SJSA1 (cell line): Measurements from ENCODE around the gene GRHL1. TPM values are rescaled to one million over a fixed set of nuclear protein-coding genes. Genes with fewer than 3 reads are reported as not detected.
"Not testable (repeated sequence)": the region's sequence is repeated elsewhere in the genome, so short reads cannot be mapped to it uniquely, and the experiment has no call there.

Experiments
- DNase-seq, 2 experiments: peaks; one replicate each; pipeline ENCODE4 v3.0.0-alpha.2; 2015 to 2020; ENCODE audit warnings: low spot score in 2 of 2, low read depth in 1 of 2
- H3K27ac ChIP-seq: fragments of 250-450 bp; sonication (Bioruptor Pico); 2 replicates; pipeline ENCODE4 v1.5.1; 2020; ENCODE audit warnings: mild to moderate bottlenecking, moderate library complexity
- H3K27me3 ChIP-seq: fragments of 250-450 bp; sonication (Bioruptor Pico); replicated peaks from 2 replicates; pipeline ENCODE4 v1.5.1; 2020; ENCODE audit warnings: mild to moderate bottlenecking, moderate library complexity
- H3K36me3 ChIP-seq: fragments of 250-450 bp; sonication (Bioruptor Pico); 2 replicates; pipeline ENCODE4 v1.5.1; 2020; ENCODE audit warnings: mild to moderate bottlenecking
- H3K4me1 ChIP-seq: fragments of 250-450 bp; sonication (Bioruptor Pico); replicated peaks from 2 replicates; pipeline ENCODE4 v1.6.1; 2021; ENCODE audit warnings: mild to moderate bottlenecking
- H3K4me3 ChIP-seq: fragments of 250-450 bp; sonication (Bioruptor Pico); 2 replicates; pipeline ENCODE4 v1.5.1; 2020; ENCODE audit warnings: mild to moderate bottlenecking
- H3K9me3 ChIP-seq: fragments of 250-450 bp; sonication (Bioruptor Pico); replicated peaks from 2 replicates; pipeline ENCODE4 v1.5.1; 2020; ENCODE audit warnings: mild to moderate bottlenecking
- total RNA-seq: library from RNA; depleted of rRNA; stranded (reverse); fragments of >200 nt; shearing (Covaris generic); gene quantifications from 2 replicates; pipeline ENCODE4 v1.2.3, GENCODE V29; 2014; rRNA removed

The GRHL1 gene, protein sequence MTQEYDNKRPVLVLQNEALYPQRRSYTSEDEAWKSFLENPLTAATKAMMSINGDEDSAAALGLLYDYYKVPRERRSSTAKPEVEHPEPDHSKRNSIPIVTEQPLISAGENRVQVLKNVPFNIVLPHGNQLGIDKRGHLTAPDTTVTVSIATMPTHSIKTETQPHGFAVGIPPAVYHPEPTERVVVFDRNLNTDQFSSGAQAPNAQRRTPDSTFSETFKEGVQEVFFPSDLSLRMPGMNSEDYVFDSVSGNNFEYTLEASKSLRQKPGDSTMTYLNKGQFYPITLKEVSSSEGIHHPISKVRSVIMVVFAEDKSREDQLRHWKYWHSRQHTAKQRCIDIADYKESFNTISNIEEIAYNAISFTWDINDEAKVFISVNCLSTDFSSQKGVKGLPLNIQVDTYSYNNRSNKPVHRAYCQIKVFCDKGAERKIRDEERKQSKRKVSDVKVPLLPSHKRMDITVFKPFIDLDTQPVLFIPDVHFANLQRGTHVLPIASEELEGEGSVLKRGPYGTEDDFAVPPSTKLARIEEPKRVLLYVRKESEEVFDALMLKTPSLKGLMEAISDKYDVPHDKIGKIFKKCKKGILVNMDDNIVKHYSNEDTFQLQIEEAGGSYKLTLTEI
- 1.3 and 2.3 TPM in 2 replicates for total RNA-seq

DNA sequence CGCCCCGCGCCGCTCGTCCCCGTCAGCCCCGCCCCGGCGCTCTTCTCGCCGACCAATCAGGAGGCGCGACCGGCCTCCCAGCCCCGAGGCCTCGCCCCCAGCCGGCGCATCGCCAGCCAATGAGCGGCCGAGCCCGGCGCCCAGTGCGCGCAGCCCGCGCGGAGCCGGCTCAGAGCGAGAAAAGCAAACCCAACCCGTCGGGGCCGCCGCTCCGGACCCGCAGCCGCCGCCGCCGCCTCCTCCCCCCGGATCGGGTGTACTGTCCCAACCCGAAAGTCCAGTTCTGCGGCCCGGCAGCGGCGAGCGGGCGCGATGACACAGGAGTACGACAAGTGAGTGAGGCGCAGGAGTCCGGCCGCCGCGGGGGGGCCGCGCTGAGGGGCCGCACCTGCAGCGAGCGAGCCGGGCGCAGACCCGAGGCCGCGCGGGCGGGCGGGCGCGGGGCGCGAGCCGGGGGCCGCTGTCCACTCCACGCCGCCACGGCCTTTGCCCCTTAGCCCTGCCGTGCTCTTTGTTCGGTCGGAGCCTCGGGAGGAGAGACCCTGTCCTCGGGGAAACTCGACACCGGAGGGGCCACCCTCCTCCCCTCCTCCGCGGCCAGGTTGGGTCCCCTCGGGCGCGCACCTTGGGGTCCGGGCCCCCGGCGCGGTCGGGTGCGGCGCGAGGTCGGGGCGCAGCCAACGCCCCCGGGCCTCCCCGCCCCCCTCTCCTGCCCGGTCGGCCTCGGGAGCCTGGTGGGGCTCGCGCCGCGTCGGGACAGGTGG is at the start of gene GRHL1:
Gene GRHL1 (plus strand): TSS at position 172 of the 764 bp plus-strand sequence. CDS start 141 bp downstream, at position 313.
- no peaks in the 10 kb centered on the region for H3K36me3 ChIP-seq
- H3K4me1 ChIP-seq: peaks cover 36% of the 10 kb centered on the region
- peak within 1 kb of the TSS; percentile 90 for H3K4me3 ChIP-seq
- H3K27me3 ChIP-seq: no peaks in the 10 kb centered on the region
- peak; percentile 87 to 91 for DNase-seq
- H3K9me3 ChIP-seq: no peaks in the 10 kb centered on the region
- H3K27ac ChIP-seq: no peak within 1 kb of the TSS

DNA sequence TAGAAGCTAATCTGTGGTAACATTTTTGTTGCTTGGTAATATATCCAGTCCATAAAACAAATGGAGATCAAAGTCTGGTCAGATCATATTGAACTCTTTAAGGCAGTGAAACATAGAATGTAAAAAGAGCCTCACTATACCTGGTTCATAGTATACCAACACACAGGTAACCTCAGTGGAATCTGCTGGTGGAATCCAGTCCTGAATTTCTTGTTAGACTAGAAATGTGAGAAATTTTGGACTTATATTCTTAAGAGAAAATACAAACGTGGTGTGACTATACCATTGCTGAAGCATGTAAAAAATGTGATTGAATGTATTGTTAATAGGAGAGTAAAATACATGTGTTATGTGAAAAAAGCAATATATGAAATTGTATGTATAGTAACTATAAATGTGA is 46.1 kb upstream of the GRHL1 start:
- Histone ChIP-seq H3K36me3 (peaks cover 20% of the 10 kb centered on the region), H3K9me3 (no peaks in the 10 kb centered on the region), H3K4me3 (no peak overlapping the region), H3K27ac (no peak overlapping the region), H3K4me1 (no peaks in the 10 kb centered on the region), H3K27me3 (no peaks in the 10 kb centered on the region)
- DNase-seq: no peak

DNA sequence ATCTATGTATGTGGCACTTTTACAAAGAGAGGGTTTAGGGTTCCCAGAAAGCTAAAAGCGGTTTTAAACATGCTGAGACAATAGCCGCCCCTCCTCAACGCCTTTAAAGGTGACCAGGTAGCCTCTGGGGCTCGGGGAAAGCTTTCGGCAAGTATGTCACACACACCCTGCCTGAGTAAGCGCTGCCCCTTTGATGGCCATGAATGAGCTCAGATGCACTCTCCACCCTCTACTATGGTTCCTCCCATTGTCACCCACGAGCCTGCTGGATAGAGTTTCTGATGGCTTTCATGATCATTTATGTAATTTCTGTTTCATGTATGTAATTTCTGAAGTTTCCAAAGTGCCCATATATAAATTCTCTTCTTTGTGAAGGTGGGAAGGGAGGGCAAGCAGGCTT is 44.1 kb upstream of the GRHL1 start:
- Histone ChIP-seq H3K4me3 (no peak overlapping the region), H3K9me3 (no peaks in the 10 kb centered on the region), H3K27ac (no peak overlapping the region), H3K4me1 (no peaks in the 10 kb centered on the region), H3K27me3 (no peaks in the 10 kb centered on the region), H3K36me3 (peaks cover 36% of the 10 kb centered on the region)
- no peak for DNase-seq

DNA sequence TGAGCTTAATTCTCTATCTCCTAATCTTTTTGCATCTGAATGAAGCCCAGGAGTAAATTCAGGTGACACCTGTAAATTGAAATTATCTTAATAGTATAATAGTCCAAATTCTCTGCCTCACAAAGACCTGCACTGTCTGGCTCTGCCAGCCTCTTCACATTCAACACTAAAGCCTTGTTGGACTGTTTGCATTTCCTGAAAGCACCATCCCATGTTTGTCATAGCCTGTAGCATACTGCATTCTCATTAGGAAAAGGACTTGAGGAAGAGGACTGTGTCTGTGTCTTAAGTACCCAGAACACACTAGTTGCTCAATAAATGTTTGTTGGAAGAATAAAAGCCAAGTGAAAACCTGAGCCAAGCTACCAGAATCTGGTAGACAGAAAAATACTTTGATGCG is 42.9 kb upstream of the GRHL1 start:
- DNase-seq: no peak
- no peaks in the 10 kb centered on the region for H3K9me3 ChIP-seq
- H3K27ac ChIP-seq: no peak overlapping the region
- H3K4me1 ChIP-seq: no peaks in the 10 kb centered on the region
- no peaks in the 10 kb centered on the region for H3K27me3 ChIP-seq
- peaks cover 47% of the 10 kb centered on the region for H3K36me3 ChIP-seq
- no peak overlapping the region for H3K4me3 ChIP-seq

DNA sequence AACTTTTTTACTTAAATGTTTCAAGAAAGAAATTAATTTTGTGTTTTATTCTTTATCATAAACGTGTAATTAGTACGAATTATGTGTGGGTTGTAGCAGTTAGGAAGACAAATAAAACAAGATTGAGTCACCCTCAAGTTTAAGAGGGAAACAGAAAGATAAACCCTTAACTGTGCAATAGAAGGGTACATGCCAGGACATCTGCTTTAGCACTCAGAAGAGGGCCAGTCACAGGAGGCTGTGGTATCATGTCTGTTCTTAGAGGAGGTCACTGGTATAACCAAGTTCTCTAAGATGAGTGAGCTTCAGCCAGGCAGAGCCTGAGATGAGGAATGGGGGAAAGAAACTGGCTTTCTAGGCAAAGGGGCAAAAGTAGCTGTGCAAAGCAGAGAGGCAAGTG is 42.4 kb upstream of the GRHL1 start:
- H3K36me3 ChIP-seq: peaks cover 49% of the 10 kb centered on the region
- H3K9me3 ChIP-seq: no peaks in the 10 kb centered on the region
- H3K4me3 ChIP-seq: no peak overlapping the region
- no peak overlapping the region for H3K27ac ChIP-seq
- no peaks in the 10 kb centered on the region for H3K4me1 ChIP-seq
- DNase-seq: no peak
- H3K27me3 ChIP-seq: no peaks in the 10 kb centered on the region

DNA sequence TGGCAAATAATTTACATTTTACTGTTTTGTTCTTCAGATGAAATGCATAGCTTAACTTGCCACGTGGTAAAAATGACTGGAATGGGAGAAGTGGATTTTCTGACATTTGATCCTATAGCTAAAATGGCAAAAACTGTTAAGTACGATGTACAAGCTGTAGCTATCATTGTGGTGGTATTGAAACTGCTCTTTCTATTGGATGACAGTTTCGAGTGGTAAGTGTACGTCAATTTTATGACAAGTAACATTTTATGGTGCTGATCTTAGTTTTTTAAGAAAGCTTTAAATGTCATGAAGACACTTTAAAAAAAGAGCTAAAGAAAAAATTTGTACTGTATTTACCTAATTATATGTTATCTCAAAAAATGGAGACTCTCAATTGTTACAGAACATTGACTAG is 40.8 kb upstream of the GRHL1 start:
- no peak for DNase-seq
- Histone ChIP-seq H3K27ac (no peak overlapping the region), H3K27me3 (no peaks in the 10 kb centered on the region), H3K9me3 (no peaks in the 10 kb centered on the region), H3K4me1 (peaks cover 5% of the 10 kb centered on the region), H3K36me3 (peaks cover 45% of the 10 kb centered on the region), H3K4me3 (no peak overlapping the region)

DNA sequence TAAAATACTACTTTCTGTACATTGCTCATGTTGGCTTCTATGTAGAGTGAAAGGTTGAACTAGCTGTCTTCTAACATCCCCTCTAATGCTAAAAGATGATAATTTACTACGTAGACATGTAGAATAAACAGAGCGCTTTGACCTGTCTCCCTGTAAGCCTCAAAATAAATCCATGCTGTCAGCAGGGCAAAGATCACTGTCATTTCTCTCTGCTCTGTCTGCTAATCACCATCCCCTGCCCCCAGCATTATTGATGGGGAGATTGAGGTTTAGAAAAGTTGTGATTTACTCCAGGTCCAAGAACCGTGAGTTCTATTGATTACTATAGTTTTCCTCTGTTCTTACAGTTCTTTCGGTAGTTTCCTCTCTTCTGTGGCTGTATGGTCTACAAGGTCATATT is 39.0 kb upstream of the GRHL1 start:
- H3K4me1 ChIP-seq: peaks cover 5% of the 10 kb centered on the region
- H3K4me3 ChIP-seq: no peak overlapping the region
- no peak for DNase-seq
- H3K27me3 ChIP-seq: no peaks in the 10 kb centered on the region
- H3K36me3 ChIP-seq: peaks cover 52% of the 10 kb centered on the region
- no peak overlapping the region for H3K27ac ChIP-seq
- no peaks in the 10 kb centered on the region for H3K9me3 ChIP-seq

DNA sequence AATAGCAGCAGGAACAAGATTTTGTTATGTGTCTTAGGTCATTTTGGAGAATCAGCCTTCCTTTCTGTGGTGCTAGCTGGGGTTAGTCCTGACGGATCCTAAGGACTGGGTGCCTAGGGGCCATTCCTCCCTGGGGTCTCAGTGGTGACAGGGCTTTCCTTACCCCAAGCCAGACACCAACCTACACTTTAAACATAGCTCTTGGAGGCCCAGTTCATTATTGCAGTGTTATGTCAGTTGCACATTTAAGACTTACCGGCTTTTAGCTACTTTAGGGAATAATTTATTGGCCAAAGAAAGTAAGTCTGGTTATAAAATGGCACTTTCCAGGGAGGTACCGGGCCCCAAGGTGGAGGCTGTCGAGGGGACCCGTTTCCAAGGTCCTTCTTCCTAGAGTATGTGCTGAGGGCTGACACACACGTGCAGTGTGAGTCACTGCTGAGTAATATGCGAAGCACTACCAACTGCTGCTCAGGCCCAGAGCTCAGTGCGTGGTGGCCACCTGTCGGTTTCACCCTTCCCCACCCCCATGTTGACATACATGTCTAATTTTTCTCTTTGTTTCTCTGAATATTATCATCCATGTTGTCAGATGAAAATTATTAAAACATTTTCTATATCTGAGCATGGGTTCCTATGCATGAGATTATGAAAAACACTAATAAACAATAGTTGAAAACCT is 37.0 kb upstream of the GRHL1 start:
- no peak overlapping the region for H3K4me3 ChIP-seq
- no peak overlapping the region for H3K27ac ChIP-seq
- peak; percentile 54 to 73 for DNase-seq
- peaks cover 5% of the 10 kb centered on the region for H3K4me1 ChIP-seq
- no peaks in the 10 kb centered on the region for H3K9me3 ChIP-seq
- H3K27me3 ChIP-seq: no peaks in the 10 kb centered on the region
- peaks cover 55% of the 10 kb centered on the region for H3K36me3 ChIP-seq

DNA sequence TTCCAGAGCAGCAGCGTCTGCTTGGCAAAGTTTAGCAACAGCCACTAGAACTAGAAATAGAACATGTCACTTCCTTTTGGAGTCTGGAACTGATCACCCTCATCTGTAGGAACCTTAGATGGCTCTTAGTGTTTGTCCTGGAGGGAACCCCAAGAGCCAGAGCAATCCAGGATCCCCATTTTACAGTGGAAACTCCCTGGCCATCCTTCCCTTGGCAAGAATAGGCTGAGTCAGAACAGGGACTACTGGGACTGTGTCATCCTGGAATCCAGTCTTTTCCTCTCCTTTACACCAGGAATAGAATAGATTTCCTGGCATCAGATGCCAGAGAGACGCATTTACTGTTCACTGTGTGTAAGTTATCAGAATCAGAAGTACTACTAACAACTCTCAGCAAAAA is 33.2 kb upstream of the GRHL1 start:
- H3K27ac ChIP-seq: no peak overlapping the region
- peaks cover 30% of the 10 kb centered on the region for H3K36me3 ChIP-seq
- no peak overlapping the region for H3K4me3 ChIP-seq

DNA sequence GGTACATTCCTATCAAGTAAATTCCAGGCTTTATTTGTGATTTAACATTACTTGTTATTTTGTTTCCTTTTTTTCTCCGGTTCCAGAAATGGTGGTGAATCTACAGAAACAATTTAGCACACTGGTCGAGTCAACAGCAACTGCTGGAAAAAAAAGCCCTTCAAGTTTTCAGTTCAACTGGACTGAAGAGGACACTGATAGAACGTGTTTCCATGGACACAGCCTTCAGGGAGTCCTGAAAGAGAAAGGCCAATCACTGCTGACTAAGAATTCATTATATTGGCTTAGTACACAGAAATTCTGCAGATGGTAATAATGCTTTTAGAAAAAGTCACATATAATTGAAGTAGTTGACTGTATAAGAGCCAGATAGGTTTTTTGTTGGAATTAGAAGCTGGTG is 32.0 kb upstream of the GRHL1 start:
- Histone ChIP-seq H3K9me3 (no peaks in the 10 kb centered on the region), H3K36me3 (peaks cover 19% of the 10 kb centered on the region), H3K27me3 (no peaks in the 10 kb centered on the region), H3K4me3 (no peak overlapping the region), H3K4me1 (peaks cover 2% of the 10 kb centered on the region), H3K27ac (no peak overlapping the region)
- DNase-seq: no peak

More for the DNA sequence above, 33.2 kb upstream of the GRHL1 start:
- H3K9me3 ChIP-seq: no peaks in the 10 kb centered on the region
- peaks cover 5% of the 10 kb centered on the region for H3K4me1 ChIP-seq
- H3K27me3 ChIP-seq: no peaks in the 10 kb centered on the region
- DNase-seq: no peak

DNA sequence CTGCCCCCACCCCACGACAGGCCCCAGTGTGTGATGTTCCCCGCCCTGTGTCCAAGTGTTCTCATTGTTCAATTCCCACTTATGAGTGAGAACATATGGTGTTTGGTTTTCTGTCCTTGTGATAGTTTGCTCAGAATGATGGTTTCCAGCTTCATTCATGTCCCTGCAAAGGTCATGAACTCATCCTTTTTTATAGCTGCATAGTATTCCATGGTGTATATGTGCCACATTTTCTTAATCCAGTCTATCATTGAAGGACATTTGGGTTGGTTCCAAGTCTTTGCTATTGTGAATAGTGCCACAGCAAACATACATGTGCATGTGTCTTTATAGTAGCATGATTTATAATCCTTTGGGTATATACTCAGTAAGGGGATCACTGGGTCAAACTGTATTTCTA is 24.5 kb upstream of the GRHL1 start:
- not testable (repeated sequence) for H3K4me3 ChIP-seq, H3K9me3 ChIP-seq, DNase-seq, H3K27me3 ChIP-seq, H3K27ac ChIP-seq, H3K36me3 ChIP-seq, H3K4me1 ChIP-seq

DNA sequence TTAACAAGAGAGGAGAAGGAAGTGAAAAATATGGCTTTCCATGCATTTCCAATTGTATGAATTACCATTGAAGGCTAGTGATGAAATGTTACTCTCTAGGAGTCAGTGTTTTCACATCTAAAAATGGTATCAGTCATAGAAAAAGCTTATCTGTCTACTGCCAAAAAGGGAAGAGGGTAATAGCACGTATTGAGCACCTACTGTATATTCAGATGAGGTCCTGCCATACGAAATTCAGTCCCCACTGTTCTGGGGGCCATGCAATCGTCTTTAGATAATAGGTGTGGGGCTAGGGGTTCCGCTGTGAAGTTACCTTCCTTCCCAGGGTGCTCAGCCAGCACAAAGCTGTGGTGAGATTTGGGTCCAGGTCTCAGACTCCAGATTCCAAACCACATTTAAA is 14.2 kb upstream of the GRHL1 start:
- no peak for DNase-seq
- H3K27ac ChIP-seq: no peak overlapping the region

DNA sequence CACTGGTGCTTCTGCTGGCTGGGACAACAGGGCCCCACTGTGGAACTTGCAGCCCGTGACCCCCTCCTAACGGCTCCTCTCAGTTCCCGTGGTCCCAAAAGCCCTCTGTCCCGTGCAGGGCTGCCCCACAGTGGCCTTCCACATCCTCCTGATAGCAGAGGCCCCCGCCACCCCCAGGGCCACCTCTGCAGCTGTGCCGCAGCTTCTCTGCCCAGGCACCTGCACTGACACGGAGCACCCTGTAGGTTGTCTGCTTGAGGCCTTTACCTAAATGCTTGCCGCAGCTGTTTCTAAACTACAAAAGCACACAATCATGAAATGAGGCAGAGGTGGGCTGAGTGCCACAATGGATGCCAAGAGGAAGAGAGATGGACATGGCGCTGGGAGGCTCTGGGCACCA is 13.5 kb upstream of the GRHL1 start:
- Histone ChIP-seq H3K9me3 (no peaks in the 10 kb centered on the region), H3K36me3 (peaks cover 8% of the 10 kb centered on the region), H3K27me3 (no peaks in the 10 kb centered on the region), H3K4me3 (no peak overlapping the region), H3K4me1 (peaks cover 14% of the 10 kb centered on the region), H3K27ac (no peak overlapping the region)
- no peak for DNase-seq

More for the DNA sequence above, 14.2 kb upstream of the GRHL1 start:
- Histone ChIP-seq H3K4me1 (peaks cover 14% of the 10 kb centered on the region), H3K36me3 (peaks cover 12% of the 10 kb centered on the region), H3K4me3 (no peak overlapping the region), H3K9me3 (no peaks in the 10 kb centered on the region), H3K27me3 (no peaks in the 10 kb centered on the region)
